ENCODE results near the gene TAS1R2. TPM values are rescaled to one million over a fixed set of nuclear protein-coding genes. Genes with fewer than 3 reads are reported as not detected.

Gene TAS1R2
- total RNA-seq, 2 donors from 2014 or later, result not detected

DNA sequence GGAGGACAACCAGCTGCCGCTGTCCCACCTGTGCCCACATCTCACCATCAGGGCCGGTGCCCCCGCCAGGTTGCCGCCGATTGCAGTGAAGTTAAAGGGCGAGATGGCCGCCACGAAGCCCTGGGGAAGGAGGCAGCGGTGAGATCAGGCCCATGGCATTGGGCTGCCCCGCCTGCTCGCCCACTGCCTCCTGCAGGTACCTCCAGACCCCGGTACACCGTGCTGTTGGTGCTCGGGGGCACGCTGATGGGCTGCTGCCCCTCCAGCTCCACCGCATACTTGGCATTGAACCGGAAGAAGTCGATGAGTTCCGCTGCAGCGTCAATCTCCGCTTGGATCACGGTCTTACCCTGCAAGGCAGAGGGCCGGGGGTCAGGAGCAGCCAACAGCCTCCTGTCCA is 23.6 kb upstream of the TAS1R2 start:
- H3K4me1 ChIP-seq, result peaks cover 5% of the 10 kb centered on the region
- H3K4me3 ChIP-seq, result no peak overlapping the region
- ATAC-seq (no peak), DNase-seq (no peak)
- 73 to 94% methylated on average over 3 to 22 of the region's 23 CpGs for WGBS, 2 donors
- no peaks in the 10 kb centered on the region for H3K27me3 ChIP-seq
- TF ChIP-seq, protein P1, sequence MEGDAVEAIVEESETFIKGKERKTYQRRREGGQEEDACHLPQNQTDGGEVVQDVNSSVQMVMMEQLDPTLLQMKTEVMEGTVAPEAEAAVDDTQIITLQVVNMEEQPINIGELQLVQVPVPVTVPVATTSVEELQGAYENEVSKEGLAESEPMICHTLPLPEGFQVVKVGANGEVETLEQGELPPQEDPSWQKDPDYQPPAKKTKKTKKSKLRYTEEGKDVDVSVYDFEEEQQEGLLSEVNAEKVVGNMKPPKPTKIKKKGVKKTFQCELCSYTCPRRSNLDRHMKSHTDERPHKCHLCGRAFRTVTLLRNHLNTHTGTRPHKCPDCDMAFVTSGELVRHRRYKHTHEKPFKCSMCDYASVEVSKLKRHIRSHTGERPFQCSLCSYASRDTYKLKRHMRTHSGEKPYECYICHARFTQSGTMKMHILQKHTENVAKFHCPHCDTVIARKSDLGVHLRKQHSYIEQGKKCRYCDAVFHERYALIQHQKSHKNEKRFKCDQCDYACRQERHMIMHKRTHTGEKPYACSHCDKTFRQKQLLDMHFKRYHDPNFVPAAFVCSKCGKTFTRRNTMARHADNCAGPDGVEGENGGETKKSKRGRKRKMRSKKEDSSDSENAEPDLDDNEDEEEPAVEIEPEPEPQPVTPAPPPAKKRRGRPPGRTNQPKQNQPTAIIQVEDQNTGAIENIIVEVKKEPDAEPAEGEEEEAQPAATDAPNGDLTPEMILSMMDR (IDR thresholded peaks at IDR 0.05), result no peak
- H3K36me3 ChIP-seq (replicated peaks in 1 of 2; ENCODE audit: insufficient read depth in 1 of 2, low read depth in 2 of 2), result no peaks in the 10 kb centered on the region
- H3K27ac ChIP-seq, result no peak overlapping the region
- H3K9me3 ChIP-seq, result no peaks in the 10 kb centered on the region
- intact Hi-C loops (cut with DNase I), result loop anchor here (10.0 kb wide), 1 partner anchor 212 kb away; no protein-coding TSS in a partner anchor

DNA sequence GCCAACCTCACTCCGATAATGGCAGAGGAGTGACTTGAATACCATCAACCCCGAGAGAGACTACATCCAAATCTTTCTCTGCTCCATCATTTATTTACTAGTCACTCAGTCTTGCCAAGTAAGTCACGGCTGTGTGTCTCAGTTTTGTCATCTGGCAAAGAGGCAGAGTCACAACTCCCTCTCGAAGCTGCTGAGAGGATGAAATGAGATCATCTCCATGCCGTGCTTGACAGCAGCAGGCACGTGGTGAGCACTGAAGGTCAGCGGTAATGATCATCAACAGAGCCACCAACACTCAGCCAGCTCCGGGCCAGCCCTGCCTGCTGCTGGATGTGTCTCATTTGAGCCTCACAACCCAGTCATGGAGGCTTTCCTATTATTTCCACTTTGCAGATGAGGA is 23.0 kb upstream of the TAS1R2 start:
- no peaks in the 10 kb centered on the region for H3K36me3 ChIP-seq (replicated peaks in 1 of 2; ENCODE audit: insufficient read depth in 1 of 2, low read depth in 2 of 2)
- intact Hi-C loops (cut with DNase I), result loop anchor here (10.0 kb wide), 1 partner anchor 212 kb away; no protein-coding TSS in a partner anchor
- no peaks in the 10 kb centered on the region for H3K27me3 ChIP-seq
- TF ChIP-seq, protein P1 (IDR thresholded peaks at IDR 0.05), result no peak
- no peak for TF ChIP-seq POLR2A (IDR thresholded peaks at IDR 0.05)
- H3K9me3 ChIP-seq, result no peaks in the 10 kb centered on the region
- ATAC-seq (no peak), DNase-seq (no peak)
- peaks cover 5% of the 10 kb centered on the region for H3K4me1 ChIP-seq
- H3K27ac ChIP-seq, result no peak overlapping the region
- H3K4me3 ChIP-seq, result no peak overlapping the region
- WGBS, 2 donors, result 81 to 86% methylated on average over 8 of the region's 8 CpGs

DNA sequence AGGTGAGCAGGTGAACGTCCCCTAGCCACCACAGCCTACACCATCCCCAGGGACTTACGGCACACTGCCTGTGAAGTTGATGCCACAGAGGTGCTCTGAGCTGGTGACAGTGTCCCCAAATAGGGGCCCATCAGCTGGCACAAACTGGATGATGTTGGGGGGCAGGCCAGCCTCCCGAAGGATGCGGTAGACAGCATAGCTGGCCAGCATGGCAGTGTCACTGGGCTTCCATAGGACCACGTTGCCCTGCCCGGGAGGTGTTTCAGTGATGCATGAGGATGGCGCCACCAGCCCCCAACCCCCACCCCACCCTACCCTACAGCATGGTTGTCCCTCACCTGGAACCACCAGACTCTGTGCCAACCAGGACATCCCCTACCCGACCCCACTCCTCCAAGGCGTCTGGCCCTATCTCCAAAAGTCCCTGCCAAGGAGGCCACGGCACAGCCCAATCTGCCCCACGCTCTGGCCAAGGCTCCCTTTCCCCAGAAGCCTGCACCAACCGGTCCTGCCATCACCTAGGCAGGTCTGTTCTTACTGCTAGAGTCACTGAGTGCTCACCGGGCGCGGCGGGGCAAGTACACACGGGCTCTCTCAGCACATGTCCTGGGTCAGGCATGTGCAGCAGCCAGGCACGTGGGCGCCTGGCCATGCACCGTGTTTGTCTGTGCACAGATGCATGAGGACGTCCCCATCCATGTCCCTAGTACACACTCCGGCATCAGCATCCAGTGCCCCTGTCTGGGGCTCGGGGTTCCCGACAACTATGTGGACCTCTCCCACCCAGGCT is 22.4 kb upstream of the TAS1R2 start:
- TF ChIP-seq, protein P1 (IDR thresholded peaks at IDR 0.05), result no peak
- TF ChIP-seq POLR2A (IDR thresholded peaks at IDR 0.05), result no peak
- intact Hi-C loops (cut with DNase I), result loop anchor here (10.0 kb wide), 1 partner anchor 213 kb away; no protein-coding TSS in a partner anchor
- Histone ChIP-seq H3K9me3 (no peaks in the 10 kb centered on the region), H3K27me3 (no peaks in the 10 kb centered on the region), H3K36me3 (replicated peaks in 1 of 2; ENCODE audit: insufficient read depth in 1 of 2, low read depth in 2 of 2) (no peaks in the 10 kb centered on the region), H3K4me1 (peaks cover 5% of the 10 kb centered on the region), H3K4me3 (no peak overlapping the region), H3K27ac (no peak overlapping the region)
- WGBS, 2 donors, result 89 to 93% methylated on average over 13 to 24 of the region's 24 CpGs
- no peak for ATAC-seq
- no peak for DNase-seq

DNA sequence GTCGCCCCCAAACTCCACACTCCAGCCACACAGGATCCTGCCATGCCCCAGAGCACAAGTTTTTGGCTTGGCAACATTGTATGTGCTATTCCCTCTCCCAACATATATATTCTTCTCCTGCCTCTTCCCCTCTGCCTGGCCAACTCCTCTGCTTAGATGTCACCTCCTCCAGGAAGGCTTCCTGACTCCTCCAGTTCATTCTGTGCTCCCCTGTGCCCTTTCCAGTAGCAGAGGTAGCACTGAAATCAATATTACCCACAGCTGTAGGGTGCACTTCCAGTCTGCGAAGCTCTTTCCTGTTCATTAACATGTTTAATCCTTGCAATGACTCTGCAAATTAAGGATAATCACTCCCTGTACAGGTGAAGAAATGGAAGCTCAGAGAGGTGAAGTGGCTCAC is 21.7 kb upstream of the TAS1R2 start:
- 92 to 97% methylated on average over 2 of the region's 2 CpGs for WGBS, 2 donors
- peaks cover 5% of the 10 kb centered on the region for H3K4me1 ChIP-seq
- no peaks in the 10 kb centered on the region for H3K36me3 ChIP-seq (replicated peaks in 1 of 2; ENCODE audit: insufficient read depth in 1 of 2, low read depth in 2 of 2)
- TF ChIP-seq POLR2A (IDR thresholded peaks at IDR 0.05), result no peak
- TF ChIP-seq, protein P1 (IDR thresholded peaks at IDR 0.05), result no peak
- no peak overlapping the region for H3K4me3 ChIP-seq
- intact Hi-C loops (cut with DNase I), result loop anchor here (10.0 kb wide), 1 partner anchor 214 kb away; no protein-coding TSS in a partner anchor
- no peak for DNase-seq
- no peaks in the 10 kb centered on the region for H3K9me3 ChIP-seq
- no peak overlapping the region for H3K27ac ChIP-seq
- H3K27me3 ChIP-seq, result no peaks in the 10 kb centered on the region
- ATAC-seq, result no peak
